22Rv1 (cell line): ENCODE measurements around the gene FKBP5.

Experiments used
- ZFX ChIP-seq: fragments of 450-650 bp; IDR thresholded peaks from 2 replicates; pipeline ENCODE4 v1.6.1; 2017; ENCODE audit warnings: antibody characterized with exemption, borderline replicate concordance
- TF ChIP-seq, protein P1 (sequence below): fragments of 450-650 bp; IDR thresholded peaks from 2 replicates; pipeline ENCODE4 v1.5.1; 2017; ENCODE audit warnings: mild to moderate bottlenecking

DNA sequence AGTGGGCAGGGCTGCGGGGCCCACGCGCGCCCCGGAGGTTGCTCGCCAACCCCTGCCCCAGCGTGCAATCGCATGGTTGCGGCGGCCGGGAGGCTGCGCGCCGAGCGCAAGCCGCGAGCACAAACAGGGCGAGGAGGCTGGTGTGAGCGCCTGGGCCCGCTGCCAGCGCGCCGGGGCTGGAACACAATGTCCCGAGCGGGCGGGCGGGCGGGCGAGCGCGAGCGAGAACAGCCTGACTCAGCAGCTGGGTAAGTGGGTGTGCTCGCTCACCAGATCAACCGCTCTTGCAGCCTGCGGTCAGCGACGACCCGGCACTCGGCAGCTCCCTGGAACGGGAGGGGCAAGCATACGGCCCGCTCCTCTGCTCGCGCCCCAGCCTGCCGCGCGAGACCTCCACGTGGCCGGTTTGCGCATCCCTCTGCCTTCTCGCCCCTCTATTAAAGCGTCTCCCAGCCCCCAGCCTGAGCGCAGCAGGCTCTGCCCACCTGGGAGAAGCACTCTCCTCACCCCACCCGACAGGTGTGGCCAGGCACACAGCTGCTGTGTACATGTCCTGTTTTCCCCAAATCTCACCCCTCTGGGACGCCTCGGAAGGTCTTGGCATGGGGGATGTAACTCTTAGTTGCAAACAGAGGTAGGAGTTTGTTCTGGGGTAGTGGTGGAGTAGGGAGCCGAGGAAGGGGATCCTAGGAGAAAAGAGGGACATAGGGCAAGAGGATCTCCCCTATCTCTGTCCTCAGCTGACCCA, 39.4 kb upstream of the FKBP5 start:
- TF ChIP-seq, protein P1, sequence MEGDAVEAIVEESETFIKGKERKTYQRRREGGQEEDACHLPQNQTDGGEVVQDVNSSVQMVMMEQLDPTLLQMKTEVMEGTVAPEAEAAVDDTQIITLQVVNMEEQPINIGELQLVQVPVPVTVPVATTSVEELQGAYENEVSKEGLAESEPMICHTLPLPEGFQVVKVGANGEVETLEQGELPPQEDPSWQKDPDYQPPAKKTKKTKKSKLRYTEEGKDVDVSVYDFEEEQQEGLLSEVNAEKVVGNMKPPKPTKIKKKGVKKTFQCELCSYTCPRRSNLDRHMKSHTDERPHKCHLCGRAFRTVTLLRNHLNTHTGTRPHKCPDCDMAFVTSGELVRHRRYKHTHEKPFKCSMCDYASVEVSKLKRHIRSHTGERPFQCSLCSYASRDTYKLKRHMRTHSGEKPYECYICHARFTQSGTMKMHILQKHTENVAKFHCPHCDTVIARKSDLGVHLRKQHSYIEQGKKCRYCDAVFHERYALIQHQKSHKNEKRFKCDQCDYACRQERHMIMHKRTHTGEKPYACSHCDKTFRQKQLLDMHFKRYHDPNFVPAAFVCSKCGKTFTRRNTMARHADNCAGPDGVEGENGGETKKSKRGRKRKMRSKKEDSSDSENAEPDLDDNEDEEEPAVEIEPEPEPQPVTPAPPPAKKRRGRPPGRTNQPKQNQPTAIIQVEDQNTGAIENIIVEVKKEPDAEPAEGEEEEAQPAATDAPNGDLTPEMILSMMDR: no peak
- TF ChIP-seq ZFX: no peak
